PC-9 (cell line): ENCODE results near the gene SEC61G. TPM values are rescaled to one million over a fixed set of nuclear protein-coding genes. Genes with fewer than 3 reads are reported as not detected.

Source experiments
- BruUV-seq: library from RNA; stranded (reverse); fragments of 400-500 nt; replicated peaks from 2 replicates; lab custom pipeline; 2021; lab: Mats Ljungman, UMichigan
- CTCF ChIA-PET: fragments of 300-600 bp; sonication (Branson Sonifier 250); formaldehyde crosslinking; loops from one replicate; lab custom pipeline; 2022; ENCODE audit warnings: antibody characterized with exemption; lab: Charles Lee
- POLR2A ChIA-PET: fragments of 300-600 bp; sonication (Branson Sonifier 250); formaldehyde crosslinking; loops from one replicate; lab custom pipeline; 2022; ENCODE audit warnings: antibody characterized with exemption; ENCODE audit not compliant: unreplicated experiment; lab: Charles Lee
- DNase-seq, 2 experiments: peaks; one replicate each; pipeline versions ENCODE4 v3.0.0 to v3.0.0-alpha.2; 2015 to 2022; ENCODE audit warnings: mixed read lengths in 1 of 2
- H2AFZ ChIP-seq: fragments of 200-600 bp; sonication (generic); 2 replicates; pipeline ENCODE4 v1.8.1; 2017; ENCODE audit warnings: antibody characterized with exemption
- H3F3A ChIP-seq: fragments of 200-600 bp; sonication (generic); 2 replicates; pipeline ENCODE4 v1.8.1; 2017; ENCODE audit warnings: antibody characterized with exemption, mild to moderate bottlenecking, low read depth; ENCODE audit not compliant: insufficient read depth
- H3K27ac ChIP-seq: fragments of 200-600 bp; sonication (generic); 2 replicates; pipeline ENCODE4 v1.6.1; 2016; ENCODE audit warnings: mixed run types
- H3K27me3 ChIP-seq: fragments of 200-600 bp; sonication (generic); 2 replicates; pipeline ENCODE4 v1.6.1; 2016; ENCODE audit warnings: low read depth, mixed run types; ENCODE audit not compliant: insufficient read depth
- H3K36me3 ChIP-seq: fragments of 200-600 bp; sonication (generic); 2 replicates; pipeline ENCODE4 v1.6.1; 2016; ENCODE audit warnings: low read depth, mixed run types
- H3K4me1 ChIP-seq: fragments of 200-600 bp; sonication (generic); replicated peaks from 2 replicates; pipeline ENCODE4 v1.6.1; 2016; ENCODE audit warnings: mixed run types; ENCODE audit not compliant: insufficient read depth
- H3K4me2 ChIP-seq: fragments of 200-600 bp; sonication (generic); 2 replicates; pipeline ENCODE4 v1.6.1; 2017; ENCODE audit warnings: mixed run types
- H3K4me3 ChIP-seq: fragments of 200-600 bp; sonication (generic); 2 replicates; pipeline ENCODE4 v1.6.1; 2016; ENCODE audit warnings: mixed run types
- H3K79me2 ChIP-seq: fragments of 200-600 bp; sonication (generic); 2 replicates; pipeline ENCODE4 v1.6.1; 2017; ENCODE audit warnings: low read depth, mixed run types
- H3K9me2 ChIP-seq: fragments of 200-600 bp; sonication (generic); 2 replicates; pipeline ENCODE4 v1.8.1; 2017; ENCODE audit warnings: mild to moderate bottlenecking; ENCODE audit not compliant: insufficient read depth
- H3K9me3 ChIP-seq: fragments of 200-600 bp; sonication (generic); 2 replicates; pipeline ENCODE4 v1.8.1; 2016; ENCODE audit warnings: low read depth; ENCODE audit not compliant: insufficient read depth
- H4K20me1 ChIP-seq: fragments of 200-600 bp; sonication (generic); 2 replicates; pipeline ENCODE4 v1.8.1; 2017; ENCODE audit not compliant: insufficient read depth
- EZH2 ChIP-seq: fragments of 200-600 bp; sonication (generic); IDR thresholded peaks from 2 replicates; pipeline ENCODE4 v1.8.0; 2017; ENCODE audit warnings: antibody characterized with exemption, low read depth
- intact Hi-C: fragments of 100-400 bp; cut with micrococcal nuclease; formaldehyde crosslinking; loops from one replicate; pipeline ENCODE4 v1.10.0; 2022; ENCODE audit not compliant: unreplicated experiment
- total RNA-seq: library from RNA; stranded (reverse); gene quantifications from 2 replicates; pipeline ENCODE4 v1.2.3, GENCODE V29; 2021
- TF ChIP-seq, protein P1 (sequence below): fragments of 200-600 bp; sonication (generic); conservative IDR thresholded peaks from 2 replicates; pipeline ENCODE4 v1.6.1; 2017; ENCODE audit warnings: mixed run types, antibody characterized with exemption, mild to moderate bottlenecking, moderate library complexity

The SEC61G gene
- total RNA-seq, 1 experiment from 2014 or later, result 261 TPM

DNA sequence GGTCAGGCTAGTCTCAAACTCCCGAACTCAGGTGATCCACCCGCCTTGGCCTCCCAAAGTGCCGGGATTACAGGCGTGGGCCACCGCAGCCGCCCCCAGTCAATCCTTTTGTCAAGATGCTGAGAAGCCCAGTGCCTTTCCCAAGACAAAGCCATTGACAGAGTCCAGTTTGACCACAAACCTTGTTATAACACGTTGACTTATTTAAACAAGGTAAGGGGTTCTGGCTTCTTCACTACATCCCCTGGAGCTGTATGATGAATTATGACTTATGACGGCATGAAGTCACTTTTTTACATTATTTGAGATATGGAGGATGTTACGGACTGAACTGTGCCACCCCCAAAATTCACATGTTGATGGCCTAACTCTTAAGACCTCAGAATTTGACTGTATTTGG is 5.8 kb upstream of the SEC61G start:
- Histone ChIP-seq H4K20me1 (no peaks in the 10 kb centered on the region), H3K27me3 (no peaks in the 10 kb centered on the region), H3K27ac (no peak overlapping the region), H3F3A (peaks cover 18% of the 10 kb centered on the region; the same call in 1 of the 2 replicates), H3K4me3 (no peak overlapping the region), H2AFZ (no peak overlapping the region), H3K9me3 (no peaks in the 10 kb centered on the region), H3K79me2 (peaks cover 9% of the 10 kb centered on the region), H3K36me3 (no peaks in the 10 kb centered on the region), H3K4me2 (no peak overlapping the region), H3K4me1 (peaks cover 16% of the 10 kb centered on the region), H3K9me2 (no peaks in the 10 kb centered on the region)
- intact Hi-C loops, result no loop called here
- no TSS peak for BruUV-seq
- no peak for TF ChIP-seq EZH2
- TF ChIP-seq, protein P1, sequence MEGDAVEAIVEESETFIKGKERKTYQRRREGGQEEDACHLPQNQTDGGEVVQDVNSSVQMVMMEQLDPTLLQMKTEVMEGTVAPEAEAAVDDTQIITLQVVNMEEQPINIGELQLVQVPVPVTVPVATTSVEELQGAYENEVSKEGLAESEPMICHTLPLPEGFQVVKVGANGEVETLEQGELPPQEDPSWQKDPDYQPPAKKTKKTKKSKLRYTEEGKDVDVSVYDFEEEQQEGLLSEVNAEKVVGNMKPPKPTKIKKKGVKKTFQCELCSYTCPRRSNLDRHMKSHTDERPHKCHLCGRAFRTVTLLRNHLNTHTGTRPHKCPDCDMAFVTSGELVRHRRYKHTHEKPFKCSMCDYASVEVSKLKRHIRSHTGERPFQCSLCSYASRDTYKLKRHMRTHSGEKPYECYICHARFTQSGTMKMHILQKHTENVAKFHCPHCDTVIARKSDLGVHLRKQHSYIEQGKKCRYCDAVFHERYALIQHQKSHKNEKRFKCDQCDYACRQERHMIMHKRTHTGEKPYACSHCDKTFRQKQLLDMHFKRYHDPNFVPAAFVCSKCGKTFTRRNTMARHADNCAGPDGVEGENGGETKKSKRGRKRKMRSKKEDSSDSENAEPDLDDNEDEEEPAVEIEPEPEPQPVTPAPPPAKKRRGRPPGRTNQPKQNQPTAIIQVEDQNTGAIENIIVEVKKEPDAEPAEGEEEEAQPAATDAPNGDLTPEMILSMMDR, result no peak
- no peak for DNase-seq
- CTCF ChIA-PET, result no interaction called here
- POLR2A ChIA-PET, result no interaction called here

DNA sequence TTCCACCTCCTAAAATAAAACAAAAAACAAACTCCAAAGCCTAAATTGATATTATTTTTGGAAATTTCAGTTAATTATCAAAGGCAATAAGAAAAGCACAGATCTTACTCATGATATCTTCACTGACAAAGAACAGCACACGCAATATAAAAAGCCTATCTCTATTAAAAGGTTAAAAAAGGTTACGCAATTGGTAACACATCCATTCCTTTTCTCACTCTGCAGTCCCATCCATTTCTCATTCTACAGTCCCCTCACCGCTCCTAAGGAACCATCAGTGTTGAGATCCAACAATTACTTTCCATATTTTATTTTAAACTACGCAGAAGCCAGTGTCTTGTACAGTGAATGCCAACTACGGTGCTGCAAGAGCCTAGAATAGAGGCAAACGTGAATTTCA is 1.3 kb downstream of the SEC61G start:
- Histone ChIP-seq H3K27me3 (no peaks in the 10 kb centered on the region), H2AFZ (no peak overlapping the region), H3K9me3 (no peaks in the 10 kb centered on the region), H3K4me1 (peaks cover 20% of the 10 kb centered on the region), H4K20me1 (peaks cover 56% of the 10 kb centered on the region), H3K9me2 (no peaks in the 10 kb centered on the region), H3K27ac (no peak overlapping the region), H3K4me2 (peak overlapping the region; percentile 95), H3K79me2 (peaks cover 79% of the 10 kb centered on the region), H3F3A (peaks cover 19% of the 10 kb centered on the region), H3K36me3 (peaks cover 48% of the 10 kb centered on the region), H3K4me3 (peak overlapping the region; percentile 77)
- POLR2A ChIA-PET, result no interaction called here
- no TSS peak for BruUV-seq
- TF ChIP-seq, protein P1, result no peak
- TF ChIP-seq EZH2, result no peak
- DNase-seq, result no peak
- intact Hi-C loops, result loop anchor here (5.0 kb wide), 1 partner anchor 610 kb away; the partner anchor contains the start of gene LANCL2
- CTCF ChIA-PET, result interaction anchor here (0.6 to 2.2 kb wide), 2 partner anchors 78 to 498 kb away, joined by 4 to 13 read pairs; no protein-coding TSS in a partner anchor

DNA sequence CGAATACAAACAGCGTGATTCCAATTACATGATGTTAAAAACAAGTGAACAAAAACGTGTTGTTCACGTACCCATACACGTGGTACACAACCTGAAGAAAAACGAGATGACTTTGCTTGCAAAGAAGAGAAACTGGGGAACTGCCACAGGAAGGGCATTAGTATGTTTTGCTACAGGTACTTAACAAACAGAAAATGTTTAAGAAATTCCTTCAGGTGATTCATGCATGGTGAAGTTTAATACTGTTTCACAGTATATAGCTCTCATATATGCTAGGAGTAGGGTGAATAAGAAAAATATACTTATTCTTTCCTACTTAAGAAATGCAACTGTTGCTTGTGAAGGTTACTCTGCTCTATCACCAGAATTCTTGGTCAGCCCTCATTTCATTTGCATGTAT is 9.8 kb downstream of the SEC61G start:
- H3K36me3 ChIP-seq, result peaks cover 68% of the 10 kb centered on the region
- no peak for TF ChIP-seq EZH2
- TF ChIP-seq, protein P1, result no peak
- H3K79me2 ChIP-seq, result peaks cover 28% of the 10 kb centered on the region
- no peaks in the 10 kb centered on the region for H3K27me3 ChIP-seq
- no peaks in the 10 kb centered on the region for H3K9me2 ChIP-seq
- intact Hi-C loops, result no loop called here
- ChIA-PET POLR2A (no interaction called here), CTCF (interaction anchor here (0.7 kb wide), 1 partner anchor 505 kb away, joined by 3 read pairs; no protein-coding TSS in a partner anchor)
- no peak overlapping the region for H2AFZ ChIP-seq
- H3K4me1 ChIP-seq, result no peaks in the 10 kb centered on the region
- H3K9me3 ChIP-seq, result no peaks in the 10 kb centered on the region
- peaks cover 24% of the 10 kb centered on the region for H3F3A ChIP-seq
- no peak overlapping the region for H3K4me2 ChIP-seq
- no peak for DNase-seq
- no peak overlapping the region for H3K4me3 ChIP-seq
- peaks cover 59% of the 10 kb centered on the region for H4K20me1 ChIP-seq
- BruUV-seq, result no TSS peak
- no peak overlapping the region for H3K27ac ChIP-seq
